GM18867 (cell line): Measurements from ENCODE around the gene ARCN1.

ENCODE experiments used
- ATAC-seq: cut with Tn5 transposase; IDR thresholded peaks from one replicate; pipeline ENCODE4 v1.9.1; 2021; ENCODE audit warnings: mild to moderate bottlenecking, moderate library complexity; ENCODE audit not compliant: unreplicated experiment

ARCN1 gene

DNA sequence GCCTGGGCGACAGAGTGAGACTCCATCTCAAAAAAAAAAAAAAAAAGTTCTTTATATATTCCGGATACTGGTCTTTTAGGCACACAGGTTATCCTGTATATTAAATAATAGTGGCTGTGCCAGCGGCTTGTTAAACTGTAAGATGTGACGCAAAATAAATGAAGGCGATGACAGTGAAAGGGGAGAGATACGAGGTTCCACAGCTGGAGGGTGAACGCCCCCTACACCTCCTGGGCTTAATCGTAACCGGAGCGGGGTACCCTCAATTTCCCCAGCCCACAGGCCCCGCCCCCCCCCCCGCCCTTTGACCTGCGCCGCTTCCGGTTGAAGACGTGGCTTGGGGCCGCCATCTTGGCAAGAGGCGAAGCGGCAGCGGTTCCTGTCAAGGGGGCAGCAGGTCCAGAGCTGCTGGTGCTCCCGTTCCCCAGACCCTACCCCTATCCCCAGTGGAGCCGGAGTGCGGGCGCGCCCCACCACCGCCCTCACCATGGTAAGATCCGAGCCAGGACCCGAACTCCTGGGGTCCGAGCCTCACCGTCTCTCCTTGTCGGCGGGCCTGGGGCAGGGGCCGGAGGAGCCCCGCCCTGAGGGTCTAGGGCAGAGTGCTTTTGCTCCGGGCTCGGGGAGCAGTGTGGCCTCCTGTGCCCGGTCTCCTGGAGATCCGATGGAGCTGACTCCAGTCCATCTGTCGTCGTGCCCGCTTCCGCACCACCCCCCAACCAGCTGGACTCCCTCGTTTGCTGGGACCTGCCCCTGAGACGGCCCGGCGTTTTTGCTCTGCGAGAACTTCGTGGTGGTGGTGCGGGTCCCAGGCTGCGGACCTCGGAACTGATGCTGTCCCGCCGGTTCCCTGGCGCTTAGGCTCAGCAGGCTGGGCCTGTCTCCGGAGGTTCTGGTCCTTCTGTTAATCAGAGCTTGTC, at the start of gene ARCN1:
Gene ARCN1, plus strand, starts transcription at position 349 of the 920 bp plus-strand sequence. Its CDS starts 139 bp downstream, at position 488.
- peak; percentile 69 for ATAC-seq

- ATAC-seq: no peak
Observed at GRCh38 chr11:118522571-118523072, 49.6 kb upstream of the ARCN1 start.

GRCh38 chr11:118524356-118524755, 47.9 kb upstream of the ARCN1 start:
- ATAC-seq: no peak

DNA sequence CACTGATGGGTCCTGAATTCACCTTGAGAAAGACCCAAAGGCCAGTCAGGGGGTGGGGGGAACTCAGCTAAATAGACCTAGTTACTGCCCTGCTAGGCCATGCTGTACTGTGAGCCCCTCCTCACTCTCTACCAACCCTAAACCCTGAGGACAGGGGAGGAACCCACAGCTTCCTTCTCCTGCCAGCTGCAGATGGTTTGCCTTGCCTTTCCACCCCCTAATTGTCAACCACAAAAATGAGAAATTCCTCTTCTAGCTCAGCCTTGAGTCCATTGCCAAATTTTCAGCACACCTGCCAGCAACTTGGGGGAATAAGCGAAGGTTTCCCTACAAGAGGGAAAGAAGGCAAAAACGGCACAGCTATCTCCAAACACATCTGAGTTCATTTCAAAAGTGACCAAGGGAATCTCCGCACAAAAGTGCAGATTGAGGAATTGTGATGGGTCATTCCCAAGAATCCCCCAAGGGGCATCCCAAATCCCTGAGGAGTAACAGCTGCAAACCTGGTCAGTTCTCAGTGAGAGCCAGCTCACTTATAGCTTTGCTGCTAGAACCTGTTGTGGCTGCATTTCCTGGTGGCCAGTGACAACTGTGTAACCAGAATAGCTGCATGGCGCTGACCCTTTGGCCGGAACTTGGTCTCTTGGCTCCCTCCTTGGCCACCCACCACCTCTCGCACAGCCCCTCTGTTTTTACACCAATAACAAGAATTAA, 47.3 kb upstream of the ARCN1 start:
- ATAC-seq: no peak

GRCh38 chr11:118526688-118527087, 45.5 kb upstream of the ARCN1 start:
- ATAC-seq: no peak

GRCh38 chr11:118527109-118527508, 45.1 kb upstream of the ARCN1 start, which contains the start of gene TTC36:
TSS of gene TTC36 (plus strand) at chr11:118527474. CDS start at chr11:118527495, 21 bp downstream.
- ATAC-seq: no peak

- no peak for ATAC-seq
Observed at GRCh38 chr11:118528511-118528910, 43.7 kb upstream of the ARCN1 start.

- no peak for ATAC-seq
Observed at GRCh38 chr11:118529584-118530175, 42.5 kb upstream of the ARCN1 start.

DNA sequence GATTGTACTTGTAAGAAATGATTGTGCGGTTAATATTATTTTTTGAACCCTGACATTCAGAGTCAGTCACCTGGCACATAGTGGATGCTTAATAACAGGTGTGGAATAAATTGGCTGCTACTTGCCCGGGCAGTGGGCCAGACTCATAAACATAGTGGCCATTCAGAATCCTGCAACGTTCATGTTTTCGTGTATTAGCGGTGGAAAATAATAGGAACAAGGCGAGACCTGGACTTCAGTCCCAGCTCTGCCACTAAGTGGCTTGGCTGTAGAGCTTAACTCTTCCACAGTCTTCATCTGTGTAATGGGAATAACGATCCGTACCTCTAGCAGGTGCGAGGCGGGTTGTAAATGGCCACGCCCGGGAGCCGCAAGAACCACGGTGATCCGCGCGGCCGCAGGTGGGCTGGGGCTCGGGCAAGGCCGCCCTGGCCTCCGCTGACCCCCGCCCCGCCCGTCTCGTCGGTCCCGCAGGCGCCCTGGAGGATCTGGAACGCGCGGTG, 42.0 kb upstream of the ARCN1 start:
- no peak for ATAC-seq

GRCh38 chr11:118530683-118531596, 41.3 kb upstream of the ARCN1 start, which contains the start of gene TMEM25:
TSS of gene TMEM25 (plus strand) at chr11:118531192. CDS start at chr11:118531802, 610 bp downstream.
- ATAC-seq: peak; percentile 75

DNA sequence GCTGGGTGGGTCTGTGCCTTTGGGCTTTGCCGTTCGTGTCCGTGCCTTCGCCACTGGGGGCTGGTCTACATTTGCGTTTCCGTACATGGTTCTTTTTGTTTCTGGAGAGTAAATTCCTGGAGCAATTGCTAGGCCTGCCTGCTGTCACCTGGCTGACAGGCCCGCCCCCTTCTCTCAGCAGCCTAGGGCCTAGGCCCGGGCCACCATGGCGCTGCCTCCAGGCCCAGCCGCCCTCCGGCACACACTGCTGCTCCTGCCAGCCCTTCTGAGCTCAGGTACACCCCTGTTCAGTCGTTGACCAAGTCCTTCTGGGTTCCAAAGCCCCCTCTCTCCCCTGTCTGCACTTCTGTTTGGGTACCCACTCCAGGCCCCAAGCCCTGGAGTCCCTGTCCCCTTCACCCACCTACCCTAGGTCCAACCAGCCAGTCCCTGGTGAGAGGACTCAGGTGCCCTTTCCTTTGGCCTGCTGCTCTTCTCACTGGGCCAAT, 40.6 kb upstream of the ARCN1 start:
- no peak for ATAC-seq

DNA sequence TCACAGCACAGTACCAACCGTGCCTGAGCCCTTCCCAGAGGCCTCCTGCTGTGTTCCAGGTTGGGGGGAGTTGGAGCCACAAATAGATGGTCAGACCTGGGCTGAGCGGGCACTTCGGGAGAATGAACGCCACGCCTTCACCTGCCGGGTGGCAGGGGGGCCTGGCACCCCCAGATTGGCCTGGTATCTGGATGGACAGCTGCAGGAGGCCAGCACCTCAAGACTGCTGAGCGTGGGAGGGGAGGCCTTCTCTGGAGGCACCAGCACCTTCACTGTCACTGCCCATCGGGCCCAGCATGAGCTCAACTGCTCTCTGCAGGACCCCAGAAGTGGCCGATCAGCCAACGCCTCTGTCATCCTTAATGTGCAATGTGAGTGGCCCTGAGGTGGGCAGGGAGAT, 40.1 kb upstream of the ARCN1 start:
- no peak for ATAC-seq

DNA sequence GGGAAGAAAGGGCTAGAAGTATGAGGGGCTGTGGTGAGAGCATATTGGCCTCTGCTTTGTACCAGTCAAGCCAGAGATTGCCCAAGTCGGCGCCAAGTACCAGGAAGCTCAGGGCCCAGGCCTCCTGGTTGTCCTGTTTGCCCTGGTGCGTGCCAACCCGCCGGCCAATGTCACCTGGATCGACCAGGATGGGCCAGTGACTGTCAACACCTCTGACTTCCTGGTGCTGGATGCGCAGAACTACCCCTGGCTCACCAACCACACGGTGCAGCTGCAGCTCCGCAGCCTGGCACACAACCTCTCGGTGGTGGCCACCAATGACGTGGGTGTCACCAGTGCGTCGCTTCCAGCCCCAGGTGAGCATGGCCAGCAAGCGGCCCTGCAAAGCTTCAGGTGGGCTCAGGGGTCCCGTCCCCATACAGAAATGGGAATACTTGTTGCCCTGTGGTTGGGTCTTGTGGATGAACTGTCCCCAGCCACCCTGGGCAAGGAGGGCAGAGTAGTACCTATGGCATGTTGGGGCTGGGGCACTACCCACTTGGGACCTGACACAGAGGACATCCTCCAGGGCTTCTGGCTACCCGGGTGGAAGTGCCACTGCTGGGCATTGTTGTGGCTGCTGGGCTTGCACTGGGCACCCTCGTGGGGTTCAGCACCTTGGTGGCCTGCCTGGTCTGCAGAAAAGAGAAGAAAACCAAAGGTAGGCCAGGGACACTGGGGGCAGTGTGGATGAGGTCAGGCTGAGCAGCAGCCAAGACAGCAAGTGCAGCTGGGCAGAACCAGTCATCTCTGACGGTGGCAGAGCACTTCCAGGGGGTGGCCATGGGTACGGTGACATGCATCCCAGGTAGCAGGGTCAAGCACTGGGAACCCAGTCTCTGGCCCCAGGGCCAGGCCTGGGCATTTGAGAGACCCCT, 39.1 kb upstream of the ARCN1 start:
- no peak for ATAC-seq

- no peak for ATAC-seq
Observed at GRCh38 chr11:118533769-118534729, 38.2 kb upstream of the ARCN1 start.

GRCh38 chr11:118535261-118535660, 36.9 kb upstream of the ARCN1 start:
- no peak for ATAC-seq

- no peak for ATAC-seq
Observed at GRCh38 chr11:118536726-118537125, 35.5 kb upstream of the ARCN1 start.

DNA sequence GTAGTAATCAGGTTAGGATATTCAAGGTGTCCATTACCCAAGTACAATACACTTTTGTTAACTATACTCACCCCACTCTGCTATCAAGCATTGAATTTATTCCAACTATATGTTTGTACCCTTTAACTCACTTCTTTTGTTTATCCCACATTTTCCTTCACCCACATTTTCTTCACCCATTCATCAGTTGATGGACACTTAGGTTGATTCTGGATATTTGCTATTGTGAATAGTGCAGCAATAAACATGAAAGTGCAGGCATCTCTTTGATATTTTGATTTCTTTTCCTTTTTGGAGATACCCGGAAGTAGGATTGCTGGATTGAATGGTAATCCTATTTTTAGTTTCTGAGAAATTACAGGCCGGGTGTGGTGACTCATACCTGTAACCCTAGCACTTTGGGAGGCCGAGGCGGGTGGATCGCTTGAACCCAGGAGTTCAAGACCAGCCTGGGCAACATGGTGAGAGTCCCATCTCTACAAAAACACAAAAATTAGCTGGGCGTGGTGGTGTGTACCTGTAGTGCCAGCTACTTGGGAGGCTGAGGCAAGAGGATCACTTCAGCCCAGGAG, 34.7 kb upstream of the ARCN1 start:
- no peak for ATAC-seq
